GM19328 (cell line): Measurements from ENCODE around the gene BMP2K.
"Not testable (repeated sequence)": the region's sequence is repeated elsewhere in the genome, so short reads cannot be mapped to it uniquely, and the experiment has no call there.

Experiments
- ATAC-seq: cut with Tn5 transposase; IDR thresholded peaks from one replicate; pipeline ENCODE4 v1.9.1; 2021; ENCODE audit warnings: mild to moderate bottlenecking, moderate library complexity; ENCODE audit not compliant: unreplicated experiment

The BMP2K gene

GRCh38 chr4:78787392-78788006 is 11.3 kb downstream of the BMP2K start:
- ATAC-seq, result no peak

GRCh38 chr4:78788007-78788889 is 12.1 kb downstream of the BMP2K start:
- no peak for ATAC-seq

- not testable (repeated sequence) for ATAC-seq
Observed at GRCh38 chr4:78795594-78796416, 19.7 kb downstream of the BMP2K start.

- no peak for ATAC-seq
Observed at GRCh38 chr4:78796526-78796925, 20.4 kb downstream of the BMP2K start.

- ATAC-seq, result no peak
Observed at GRCh38 chr4:78797777-78798284, 21.7 kb downstream of the BMP2K start.

GRCh38 chr4:78799551-78800495 is 23.7 kb downstream of the BMP2K start:
- no peak for ATAC-seq

- ATAC-seq, result no peak
Observed at GRCh38 chr4:78800965-78801364, 24.8 kb downstream of the BMP2K start.

GRCh38 chr4:78803983-78804382 is 27.8 kb downstream of the BMP2K start:
- no peak for ATAC-seq

GRCh38 chr4:78806943-78807460 is 30.9 kb downstream of the BMP2K start:
- ATAC-seq, result no peak

GRCh38 chr4:78809295-78809694 is 33.1 kb downstream of the BMP2K start:
- ATAC-seq, result no peak

GRCh38 chr4:78809928-78810835 is 34.0 kb downstream of the BMP2K start:
- ATAC-seq, result no peak

- ATAC-seq, result no peak
Observed at GRCh38 chr4:78811034-78811433, 34.9 kb downstream of the BMP2K start.

- no peak for ATAC-seq
Observed at GRCh38 chr4:78818530-78819079, 42.5 kb downstream of the BMP2K start.

GRCh38 chr4:78824001-78824400 is 47.9 kb downstream of the BMP2K start:
- no peak for ATAC-seq

- no peak for ATAC-seq
Observed at GRCh38 chr4:78827191-78827590, 51.0 kb downstream of the BMP2K start.

- ATAC-seq, result no peak
Observed at GRCh38 chr4:78829296-78829695, 53.1 kb downstream of the BMP2K start.

GRCh38 chr4:78839676-78840075 is 63.5 kb downstream of the BMP2K start:
- ATAC-seq, result not testable (repeated sequence)

- not testable (repeated sequence) for ATAC-seq
Observed at GRCh38 chr4:78840286-78840685, 64.1 kb downstream of the BMP2K start.

- ATAC-seq, result peak; percentile 43
Observed at GRCh38 chr4:78845472-78845871, 69.3 kb downstream of the BMP2K start.
